SK-N-SH (cell line): ENCODE data around the gene TMEM163. TPM values are rescaled to one million over a fixed set of nuclear protein-coding genes. Genes with fewer than 3 reads are reported as not detected.

Source experiments
- CTCF ChIA-PET: fragments of 300-600, 350-600 bp; formaldehyde crosslinking; extraction: SDS; loops from one replicate; lab custom pipeline; 2021; lab: Yijun Ruan, JAX
- POLR2A ChIA-PET: fragments of 350-600 bp; sonication (Branson Sonifier 250); formaldehyde crosslinking; extraction: SDS; loops from one replicate; lab custom pipeline; 2020; ENCODE audit warnings: antibody characterized with exemption, inconsistent platforms; lab: Yijun Ruan, JAX
- DNase-seq: peaks from one replicate; pipeline ENCODE4 v3.0.0; 2012
- H2AFZ ChIP-seq: fragments of 200-600 bp; sonication (generic); 2 replicates; pipeline ENCODE4 v1.8.1; 2016; ENCODE audit warnings: antibody characterized with exemption, mild to moderate bottlenecking, low read depth
- H3F3A ChIP-seq: fragments of 200-600 bp; sonication (generic); replicated peaks from 2 replicates; pipeline ENCODE3; 2016; ENCODE audit warnings: antibody characterized with exemption, mild to moderate bottlenecking; ENCODE audit not compliant: insufficient read depth
- H3K27ac ChIP-seq, 2 experiments: fragments of 200-500 bp in 1 of 2; fragments of 200-600 bp in 1 of 2; sonication (Bioruptor generic) in 1 of 2; sonication (generic), shearing (Covaris generic) in 1 of 2; 2 replicates each; pipeline versions ENCODE4 v1.5.1 to v1.6.1; 2014 to 2016; ENCODE audit warnings: low read depth in 2 of 2, inconsistent platforms in 1 of 2, low read length in 1 of 2, mild to moderate bottlenecking in 1 of 2, mixed read lengths in 1 of 2
- H3K27me3 ChIP-seq: fragments of 200-600 bp; sonication (generic), shearing (Covaris generic); 2 replicates; pipeline ENCODE4 v1.6.1; 2016; ENCODE audit warnings: mixed run types; ENCODE audit not compliant: insufficient read depth
- H3K36me3 ChIP-seq, 2 experiments: fragments of 200-500 bp in 1 of 2; fragments of 200-600 bp in 1 of 2; sonication (Bioruptor generic) in 1 of 2; sonication (generic) in 1 of 2; replicated peaks in 1 of 2; 2 replicates each; pipeline versions ENCODE3 to v1.5.1; 2014 to 2016; ENCODE audit warnings: low read length in 1 of 2, mild to moderate bottlenecking in 1 of 2; ENCODE audit not compliant: insufficient read depth in 2 of 2, control insufficient read depth in 1 of 2
- H3K4me1 ChIP-seq, 2 experiments: fragments of 200-500 bp in 1 of 2; fragments of 200-600 bp in 1 of 2; sonication (Bioruptor generic) in 1 of 2; sonication (generic), shearing (Covaris generic) in 1 of 2; 2 replicates each; pipeline versions ENCODE4 v1.5.1 to v1.6.1; 2014 to 2016; ENCODE audit warnings: low read depth in 1 of 2, low read length in 1 of 2, mixed run types in 1 of 2; ENCODE audit not compliant: insufficient read depth in 2 of 2, control insufficient read depth in 1 of 2
- H3K4me2 ChIP-seq: fragments of 200-600 bp; sonication (generic), shearing (Covaris generic); 2 replicates; pipeline ENCODE4 v1.6.1; 2017; ENCODE audit warnings: mixed run types
- H3K4me3 ChIP-seq, 2 experiments: fragments of 200-500 bp in 1 of 2; fragments of 200-600 bp in 1 of 2; sonication (Bioruptor generic) in 1 of 2; sonication (generic), shearing (Covaris generic) in 1 of 2; 2 replicates each; pipeline versions ENCODE4 v1.5.1 to v1.8.1; 2014 to 2016; ENCODE audit warnings: low read depth in 2 of 2, inconsistent platforms in 1 of 2, low read length in 1 of 2, mild to moderate bottlenecking in 1 of 2, mixed read lengths in 1 of 2, moderate library complexity in 1 of 2
- H3K79me2 ChIP-seq: fragments of 200-600 bp; sonication (generic); 2 replicates; pipeline ENCODE4 v1.8.1; 2017; ENCODE audit warnings: mild to moderate bottlenecking; ENCODE audit not compliant: insufficient read depth
- H3K9ac ChIP-seq: fragments of 200-600 bp; sonication (generic); 2 replicates; pipeline ENCODE4 v1.6.1; 2017; ENCODE audit warnings: mixed run types
- H3K9me2 ChIP-seq: fragments of 200-600 bp; sonication (generic); 2 replicates; pipeline ENCODE4 v1.6.1; 2017; ENCODE audit warnings: mixed run types
- H3K9me3 ChIP-seq: fragments of 200-600 bp; sonication (generic); 2 replicates; pipeline ENCODE4 v1.6.1; 2017; ENCODE audit warnings: mixed run types, mild to moderate bottlenecking, moderate library complexity
- H4K20me1 ChIP-seq: fragments of 200-600 bp; sonication (generic); 2 replicates; pipeline ENCODE4 v1.6.1; 2017; ENCODE audit warnings: mild to moderate bottlenecking, mixed run types; ENCODE audit not compliant: insufficient read depth
- CHD2 ChIP-seq: fragments of 150-350 bp; IDR thresholded peaks from 2 replicates; pipeline ENCODE4 v1.6.1; 2018; ENCODE audit warnings: low read length; ENCODE audit not compliant: partially characterized antibody
- EP300 ChIP-seq, 2 experiments: IDR thresholded peaks; 2 replicates each; pipeline versions ENCODE4 v1.4.0 to v1.6.1; 2012; ENCODE audit warnings: borderline replicate concordance in 1 of 2, low read depth in 1 of 2, low read length in 1 of 2
- EZH2phosphoT487 ChIP-seq: fragments of 200-600 bp; sonication (generic); IDR thresholded peaks from 2 replicates; pipeline ENCODE4 v1.6.1; 2017; ENCODE audit warnings: low read depth, mixed run types, mild to moderate bottlenecking, antibody characterized with exemption, moderate library complexity, borderline replicate concordance
- FOXM1 ChIP-seq: IDR thresholded peaks from 2 replicates; pipeline ENCODE4 v1.4.0; 2012; ENCODE audit warnings: low read depth, mild to moderate bottlenecking
- GABPA ChIP-seq: IDR thresholded peaks from 2 replicates; pipeline ENCODE4 v1.4.0; 2012; ENCODE audit warnings: low read depth, mild to moderate bottlenecking
- MXI1 ChIP-seq: IDR thresholded peaks from 2 replicates; pipeline ENCODE4 v1.6.1; 2012; ENCODE audit warnings: mild to moderate bottlenecking, low read depth, low read length, improper control_type of control experiment
- NFIC ChIP-seq: IDR thresholded peaks from 2 replicates; pipeline ENCODE4 v1.4.0; 2012; ENCODE audit warnings: borderline replicate concordance
- NRF1 ChIP-seq: IDR thresholded peaks from 2 replicates; pipeline ENCODE4 v1.6.1; 2012; ENCODE audit warnings: low read depth, mild to moderate bottlenecking, low read length
- POLR2AphosphoS5 ChIP-seq: IDR thresholded peaks from 2 replicates; pipeline ENCODE4 v1.6.1; 2012; ENCODE audit warnings: low read depth, low read length
- RAD21 ChIP-seq: IDR thresholded peaks from 2 replicates; pipeline ENCODE4 v1.6.1; 2012; ENCODE audit warnings: mild to moderate bottlenecking, low read length
- RCOR1 ChIP-seq: fragments of 150-350 bp; IDR thresholded peaks from 2 replicates; pipeline ENCODE4 v1.6.1; 2017; ENCODE audit warnings: antibody characterized with exemption, low read length
- RFX5 ChIP-seq: IDR thresholded peaks from 2 replicates; pipeline ENCODE4 v1.6.1; 2012; ENCODE audit warnings: mild to moderate bottlenecking, improper control_type of control experiment, low read length
- RXRA ChIP-seq: IDR thresholded peaks from 2 replicates; pipeline ENCODE4 v1.4.0; 2012; ENCODE audit warnings: low read depth, mild to moderate bottlenecking, borderline replicate concordance
- SIN3A ChIP-seq: IDR thresholded peaks from 2 replicates; pipeline ENCODE4 v1.6.1; 2012; ENCODE audit warnings: low read depth, mild to moderate bottlenecking, low read length, moderate library complexity, borderline replicate concordance
- TCF12 ChIP-seq: IDR thresholded peaks from 2 replicates; pipeline ENCODE4 v1.4.0; 2012
- YY1 ChIP-seq: IDR thresholded peaks from 2 replicates; pipeline ENCODE4 v1.4.0; 2012; ENCODE audit warnings: low read depth, mild to moderate bottlenecking
- WGBS: methylation state at CpG from one replicate; pipeline ENCODE4 v1.1.6; 2017; ENCODE audit warnings: low lambda C conversion rate; 5-methylcytosine and 5-hydroxymethylcytosine counted together
- polyA plus RNA-seq, 3 experiments: library from polyadenylated mRNA; depleted of rRNA; stranded (reverse); fragments of >200 nt; gene quantifications; 2 replicates each; pipeline ENCODE4 v1.2.3, GENCODE V29; 2012
- TF ChIP-seq, protein P1 (sequence below): fragments of 150-350 bp; IDR thresholded peaks from 2 replicates; pipeline ENCODE4 v1.6.1; 2017; ENCODE audit warnings: antibody characterized with exemption, low read length, low read depth, borderline replicate concordance
- TF ChIP-seq, protein P2 (sequence below): IDR thresholded peaks from 2 replicates; pipeline ENCODE4 v1.4.0; 2012; ENCODE audit warnings: low read depth, borderline replicate concordance
- TF ChIP-seq, protein P3 (sequence below): fragments of 200-600 bp; sonication (generic); IDR thresholded peaks from 2 replicates; pipeline ENCODE4 v1.6.1; 2017; ENCODE audit warnings: antibody characterized with exemption, mild to moderate bottlenecking, moderate library complexity
- TF ChIP-seq, protein P4 (sequence below): IDR thresholded peaks from 2 replicates; pipeline ENCODE4 v1.4.0; 2012; ENCODE audit warnings: low read depth, borderline replicate concordance
- TF ChIP-seq, protein P5 (sequence below): fragments of 150-350 bp; IDR thresholded peaks from 2 replicates; pipeline ENCODE4 v1.6.1; 2016; ENCODE audit warnings: mild to moderate bottlenecking, low read depth, low read length

The TMEM163 gene
- polyA plus RNA-seq, 1 of the 3 experiments (the other 2 are of a cell fraction), result not detected

DNA sequence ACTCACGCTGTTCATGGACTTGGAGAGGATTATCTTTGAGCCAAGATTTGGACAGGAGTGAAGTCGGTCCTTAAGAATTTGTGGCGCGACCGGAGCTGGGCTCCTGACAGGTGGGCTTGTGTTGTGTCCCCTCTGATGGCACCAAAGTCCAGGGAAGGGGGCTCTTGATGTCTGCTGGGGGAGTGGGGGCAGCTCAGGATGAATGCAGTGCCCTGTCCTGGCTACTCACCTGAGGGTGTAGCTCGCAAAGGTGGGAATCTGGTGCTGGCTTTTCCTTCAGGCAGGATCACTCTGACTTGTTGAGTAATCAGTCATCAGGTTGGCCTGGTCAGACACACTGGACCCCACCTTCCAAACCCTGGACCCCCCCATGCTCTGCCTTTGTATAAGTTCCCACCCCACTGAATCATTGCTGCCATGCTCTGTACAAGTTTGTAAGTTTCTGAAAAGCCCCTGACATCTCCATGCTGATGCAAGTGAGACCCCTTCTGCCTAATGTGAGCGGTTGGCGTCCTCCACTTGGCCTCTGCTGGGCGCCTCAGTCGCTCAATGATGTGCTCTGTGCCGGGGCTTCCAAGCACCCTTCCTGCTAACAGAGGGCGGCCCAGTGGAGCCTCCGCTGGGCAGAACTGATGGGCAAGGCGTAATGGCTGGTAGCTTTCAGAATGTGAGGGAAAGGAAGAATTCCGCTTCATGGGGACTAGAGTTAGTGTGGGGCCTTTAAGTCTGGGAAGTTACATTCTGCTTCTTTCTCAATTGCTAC, 268.9 kb downstream of the TMEM163 start:
- Histone ChIP-seq H3K27ac (no peak overlapping the region), H2AFZ (no peak overlapping the region), H3K36me3 (peaks cover 0 to 12% of the 10 kb centered on the region in 2 experiments), H3K9me2 (no peaks in the 10 kb centered on the region), H3K27me3 (no peaks in the 10 kb centered on the region), H3K9me3 (no peaks in the 10 kb centered on the region), H3K4me2 (no peak overlapping the region), H3K4me3 (no peak overlapping the region), H3F3A (no peaks in the 10 kb centered on the region), H3K9ac (no peak overlapping the region), H3K4me1 (peaks cover 5 to 19% of the 10 kb centered on the region in 2 experiments; a peak in 1 of 4 replicates), H4K20me1 (no peaks in the 10 kb centered on the region), H3K79me2 (no peaks in the 10 kb centered on the region)
- ChIA-PET CTCF (interaction anchor here (0.5 to 10.2 kb wide), 86 partner anchors 9 to 1034 kb away, joined by 3 to 111 read pairs (median 5); no protein-coding TSS in a partner anchor), POLR2A (no interaction called here)
- TF ChIP-seq GABPA (no peak), TCF12 (no peak), RAD21 (no peak), NFIC (no peak), NRF1 (no peak), RFX5 (no peak), EP300 (IDR thresholded peaks at IDR 0.05; ENCODE audit: borderline replicate concordance in 1 of 2, low read depth in 1 of 2, low read length in 1 of 2) (no peak)
- TF ChIP-seq, protein P1, sequence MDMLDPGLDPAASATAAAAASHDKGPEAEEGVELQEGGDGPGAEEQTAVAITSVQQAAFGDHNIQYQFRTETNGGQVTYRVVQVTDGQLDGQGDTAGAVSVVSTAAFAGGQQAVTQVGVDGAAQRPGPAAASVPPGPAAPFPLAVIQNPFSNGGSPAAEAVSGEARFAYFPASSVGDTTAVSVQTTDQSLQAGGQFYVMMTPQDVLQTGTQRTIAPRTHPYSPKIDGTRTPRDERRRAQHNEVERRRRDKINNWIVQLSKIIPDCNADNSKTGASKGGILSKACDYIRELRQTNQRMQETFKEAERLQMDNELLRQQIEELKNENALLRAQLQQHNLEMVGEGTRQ, result no peak
- TF ChIP-seq, protein P2, sequence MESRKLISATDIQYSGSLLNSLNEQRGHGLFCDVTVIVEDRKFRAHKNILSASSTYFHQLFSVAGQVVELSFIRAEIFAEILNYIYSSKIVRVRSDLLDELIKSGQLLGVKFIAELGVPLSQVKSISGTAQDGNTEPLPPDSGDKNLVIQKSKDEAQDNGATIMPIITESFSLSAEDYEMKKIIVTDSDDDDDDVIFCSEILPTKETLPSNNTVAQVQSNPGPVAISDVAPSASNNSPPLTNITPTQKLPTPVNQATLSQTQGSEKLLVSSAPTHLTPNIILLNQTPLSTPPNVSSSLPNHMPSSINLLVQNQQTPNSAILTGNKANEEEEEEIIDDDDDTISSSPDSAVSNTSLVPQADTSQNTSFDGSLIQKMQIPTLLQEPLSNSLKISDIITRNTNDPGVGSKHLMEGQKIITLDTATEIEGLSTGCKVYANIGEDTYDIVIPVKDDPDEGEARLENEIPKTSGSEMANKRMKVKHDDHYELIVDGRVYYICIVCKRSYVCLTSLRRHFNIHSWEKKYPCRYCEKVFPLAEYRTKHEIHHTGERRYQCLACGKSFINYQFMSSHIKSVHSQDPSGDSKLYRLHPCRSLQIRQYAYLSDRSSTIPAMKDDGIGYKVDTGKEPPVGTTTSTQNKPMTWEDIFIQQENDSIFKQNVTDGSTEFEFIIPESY, result no peak
- no peak for DNase-seq
- WGBS, result 95% methylated on average over 14 of the region's 15 CpGs

DNA sequence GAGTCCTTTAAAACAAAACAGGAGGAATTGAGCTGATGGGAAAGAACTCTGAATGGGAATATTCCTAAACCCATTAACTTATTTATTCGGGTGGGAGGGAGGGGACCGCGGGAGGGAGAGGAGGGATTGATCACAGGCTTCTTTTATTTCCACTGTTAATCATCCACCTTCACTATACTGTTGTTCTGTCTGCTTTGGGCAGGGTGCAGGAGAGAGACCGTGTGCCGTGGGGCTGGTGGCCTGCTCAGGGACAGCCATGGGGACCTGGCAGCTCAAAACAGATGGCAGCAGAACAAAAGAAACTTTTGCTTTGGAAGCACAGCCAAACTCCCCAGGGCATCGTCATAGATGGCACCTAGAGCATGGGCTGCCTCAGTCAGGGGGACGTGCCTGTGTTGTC, 269.6 kb downstream of the TMEM163 start:
- CTCF ChIA-PET, result interaction anchor here (1.0 to 10.2 kb wide), 8 partner anchors 11 to 564 kb away, joined by 3 to 111 read pairs (median 34); no protein-coding TSS in a partner anchor
- Histone ChIP-seq H3K79me2 (no peaks in the 10 kb centered on the region), H3K27ac (no peak overlapping the region)
- TF ChIP-seq, protein P3, sequence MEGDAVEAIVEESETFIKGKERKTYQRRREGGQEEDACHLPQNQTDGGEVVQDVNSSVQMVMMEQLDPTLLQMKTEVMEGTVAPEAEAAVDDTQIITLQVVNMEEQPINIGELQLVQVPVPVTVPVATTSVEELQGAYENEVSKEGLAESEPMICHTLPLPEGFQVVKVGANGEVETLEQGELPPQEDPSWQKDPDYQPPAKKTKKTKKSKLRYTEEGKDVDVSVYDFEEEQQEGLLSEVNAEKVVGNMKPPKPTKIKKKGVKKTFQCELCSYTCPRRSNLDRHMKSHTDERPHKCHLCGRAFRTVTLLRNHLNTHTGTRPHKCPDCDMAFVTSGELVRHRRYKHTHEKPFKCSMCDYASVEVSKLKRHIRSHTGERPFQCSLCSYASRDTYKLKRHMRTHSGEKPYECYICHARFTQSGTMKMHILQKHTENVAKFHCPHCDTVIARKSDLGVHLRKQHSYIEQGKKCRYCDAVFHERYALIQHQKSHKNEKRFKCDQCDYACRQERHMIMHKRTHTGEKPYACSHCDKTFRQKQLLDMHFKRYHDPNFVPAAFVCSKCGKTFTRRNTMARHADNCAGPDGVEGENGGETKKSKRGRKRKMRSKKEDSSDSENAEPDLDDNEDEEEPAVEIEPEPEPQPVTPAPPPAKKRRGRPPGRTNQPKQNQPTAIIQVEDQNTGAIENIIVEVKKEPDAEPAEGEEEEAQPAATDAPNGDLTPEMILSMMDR, result no peak
- no peak for TF ChIP-seq FOXM1
- no peak for TF ChIP-seq YY1
- no peak for TF ChIP-seq EZH2phosphoT487
- TF ChIP-seq, protein P4, sequence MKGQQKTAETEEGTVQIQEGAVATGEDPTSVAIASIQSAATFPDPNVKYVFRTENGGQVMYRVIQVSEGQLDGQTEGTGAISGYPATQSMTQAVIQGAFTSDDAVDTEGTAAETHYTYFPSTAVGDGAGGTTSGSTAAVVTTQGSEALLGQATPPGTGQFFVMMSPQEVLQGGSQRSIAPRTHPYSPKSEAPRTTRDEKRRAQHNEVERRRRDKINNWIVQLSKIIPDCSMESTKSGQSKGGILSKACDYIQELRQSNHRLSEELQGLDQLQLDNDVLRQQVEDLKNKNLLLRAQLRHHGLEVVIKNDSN, result no peak
- TF ChIP-seq MXI1, result no peak
- no peak for TF ChIP-seq RXRA
- TF ChIP-seq RCOR1, result no peak
- no peak for TF ChIP-seq CHD2
- no peak for TF ChIP-seq POLR2AphosphoS5
- TF ChIP-seq, protein P5, sequence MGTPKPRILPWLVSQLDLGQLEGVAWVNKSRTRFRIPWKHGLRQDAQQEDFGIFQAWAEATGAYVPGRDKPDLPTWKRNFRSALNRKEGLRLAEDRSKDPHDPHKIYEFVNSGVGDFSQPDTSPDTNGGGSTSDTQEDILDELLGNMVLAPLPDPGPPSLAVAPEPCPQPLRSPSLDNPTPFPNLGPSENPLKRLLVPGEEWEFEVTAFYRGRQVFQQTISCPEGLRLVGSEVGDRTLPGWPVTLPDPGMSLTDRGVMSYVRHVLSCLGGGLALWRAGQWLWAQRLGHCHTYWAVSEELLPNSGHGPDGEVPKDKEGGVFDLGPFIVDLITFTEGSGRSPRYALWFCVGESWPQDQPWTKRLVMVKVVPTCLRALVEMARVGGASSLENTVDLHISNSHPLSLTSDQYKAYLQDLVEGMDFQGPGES, result no peak
- no peak for TF ChIP-seq SIN3A
- no peak for TF ChIP-seq GABPA

More for the DNA sequence above, 269.6 kb downstream of the TMEM163 start:
- no peaks in the 10 kb centered on the region for H3K9me3 ChIP-seq
- no peak overlapping the region for H3K4me2 ChIP-seq
- H3K36me3 ChIP-seq, result peaks cover 0 to 12% of the 10 kb centered on the region in 2 experiments
- no peak overlapping the region for H3K9ac ChIP-seq
- no peaks in the 10 kb centered on the region for H4K20me1 ChIP-seq
- no peaks in the 10 kb centered on the region for H3K9me2 ChIP-seq
- H3K4me1 ChIP-seq, result peaks cover 5 to 19% of the 10 kb centered on the region in 2 experiments; a peak in 1 of 4 replicates
- no peak overlapping the region for H3K4me3 ChIP-seq
- H3K27me3 ChIP-seq, result no peaks in the 10 kb centered on the region
- POLR2A ChIA-PET, result interaction anchor here (0.6 kb wide), 1 partner anchor 1708 kb away, joined by 3 read pairs; no protein-coding TSS in a partner anchor
- DNase-seq, result no peak
- H2AFZ ChIP-seq, result no peak overlapping the region
- no peaks in the 10 kb centered on the region for H3F3A ChIP-seq
- 95% methylated on average over 7 of the region's 7 CpGs for WGBS
